A673 (cell line): ENCODE measurements around the gene GABRB3. TPM values are rescaled to one million over a fixed set of nuclear protein-coding genes. Genes with fewer than 3 reads are reported as not detected.

Source experiments
- BruUV-seq: library from RNA; stranded (reverse); fragments of 400-500 nt; replicated peaks from 2 replicates; lab custom pipeline; 2021; lab: Mats Ljungman, UMichigan
- CTCF ChIA-PET: fragments of 300-600 bp; sonication (Branson Sonifier 250); formaldehyde crosslinking; loops from one replicate; lab custom pipeline; 2022; ENCODE audit warnings: antibody characterized with exemption; lab: Charles Lee
- POLR2A ChIA-PET: fragments of 300-600 bp; sonication (Branson Sonifier 250); formaldehyde crosslinking; loops from one replicate; lab custom pipeline; 2022; ENCODE audit warnings: antibody characterized with exemption; ENCODE audit not compliant: low non-redundant PET; lab: Charles Lee
- DNase-seq: peaks from one replicate; pipeline ENCODE4 v3.0.0-alpha.2; 2015; ENCODE audit warnings: low spot score
- H3K27ac ChIP-seq: fragments of 200-600 bp; sonication (generic); 2 replicates; pipeline ENCODE4 v1.5.1; 2016; ENCODE audit warnings: mixed run types, low read depth, mild to moderate bottlenecking, mixed read lengths, antibody characterized with exemption, low read length; ENCODE audit not compliant: poor library complexity, severe bottlenecking
- H3K27me3 ChIP-seq: fragments of 200-600 bp; sonication (generic); replicated peaks from 2 replicates; pipeline ENCODE4 v1.6.1; 2017; ENCODE audit warnings: mixed run types, low read depth, mild to moderate bottlenecking, mixed read lengths, antibody characterized with exemption, low read length; ENCODE audit not compliant: insufficient read depth, poor library complexity
- H3K36me3 ChIP-seq: fragments of 200-600 bp; sonication (generic); 2 replicates; pipeline ENCODE4 v1.6.1; 2016; ENCODE audit warnings: mixed run types, mild to moderate bottlenecking, mixed read lengths, antibody characterized with exemption, low read length; ENCODE audit not compliant: insufficient read depth, poor library complexity, severe bottlenecking
- H3K4me1 ChIP-seq: fragments of 200-600 bp; sonication (generic); 2 replicates; pipeline ENCODE4 v1.6.1; 2017; ENCODE audit warnings: mixed run types, mild to moderate bottlenecking, mixed read lengths, antibody characterized with exemption, low read length; ENCODE audit not compliant: insufficient read depth, poor library complexity, severe bottlenecking
- H3K4me3 ChIP-seq: fragments of 200-600 bp; sonication (generic); 2 replicates; pipeline ENCODE4 v1.5.1; 2016; ENCODE audit warnings: low read depth, mixed run types, mild to moderate bottlenecking, mixed read lengths, low read length; ENCODE audit not compliant: poor library complexity, severe bottlenecking
- H3K9me3 ChIP-seq: fragments of 200-600 bp; sonication (generic); 2 replicates; pipeline ENCODE4 v1.6.1; 2016; ENCODE audit warnings: mixed run types, low read depth, mild to moderate bottlenecking, mixed read lengths, antibody characterized with exemption, low read length; ENCODE audit not compliant: poor library complexity, severe bottlenecking
- EZH2 ChIP-seq: fragments of 200-600 bp; sonication (generic); IDR thresholded peaks from 2 replicates; pipeline ENCODE4 v1.6.1; 2017; ENCODE audit warnings: borderline replicate concordance, low read depth, mild to moderate bottlenecking, mixed read lengths, antibody characterized with exemption, low read length; ENCODE audit not compliant: poor library complexity, severe bottlenecking
- intact Hi-C: fragments of 100-400 bp; cut with micrococcal nuclease; formaldehyde crosslinking; loops from one replicate; pipeline ENCODE4 v1.10.0; 2022; ENCODE audit not compliant: unreplicated experiment
- total RNA-seq: library from RNA; stranded (reverse); gene quantifications from 2 replicates; pipeline ENCODE4 v1.2.3, GENCODE V29; 2021
- TF ChIP-seq, protein P1 (sequence below): fragments of 300-800, 200-600 bp; sonication (generic); conservative IDR thresholded peaks from 2 replicates; pipeline ENCODE4 v1.5.1; 2017; ENCODE audit warnings: low read depth, mild to moderate bottlenecking, antibody characterized with exemption, low read length, moderate library complexity, mixed read lengths

GABRB3 gene
- total RNA-seq, 1 experiment from 2014 or later, result not detected

- no peaks in the 10 kb centered on the region for H3K4me1 ChIP-seq
- ChIA-PET CTCF (no interaction called here), POLR2A (no interaction called here)
- H3K9me3 ChIP-seq, result peaks cover 39% of the 10 kb centered on the region
- intact Hi-C loops, result no loop called here
- H3K36me3 ChIP-seq, result no peaks in the 10 kb centered on the region
- H3K27ac ChIP-seq, result no peak overlapping the region
- DNase-seq, result no peak
- TF ChIP-seq EZH2, result no peak
- TF ChIP-seq, protein P1, sequence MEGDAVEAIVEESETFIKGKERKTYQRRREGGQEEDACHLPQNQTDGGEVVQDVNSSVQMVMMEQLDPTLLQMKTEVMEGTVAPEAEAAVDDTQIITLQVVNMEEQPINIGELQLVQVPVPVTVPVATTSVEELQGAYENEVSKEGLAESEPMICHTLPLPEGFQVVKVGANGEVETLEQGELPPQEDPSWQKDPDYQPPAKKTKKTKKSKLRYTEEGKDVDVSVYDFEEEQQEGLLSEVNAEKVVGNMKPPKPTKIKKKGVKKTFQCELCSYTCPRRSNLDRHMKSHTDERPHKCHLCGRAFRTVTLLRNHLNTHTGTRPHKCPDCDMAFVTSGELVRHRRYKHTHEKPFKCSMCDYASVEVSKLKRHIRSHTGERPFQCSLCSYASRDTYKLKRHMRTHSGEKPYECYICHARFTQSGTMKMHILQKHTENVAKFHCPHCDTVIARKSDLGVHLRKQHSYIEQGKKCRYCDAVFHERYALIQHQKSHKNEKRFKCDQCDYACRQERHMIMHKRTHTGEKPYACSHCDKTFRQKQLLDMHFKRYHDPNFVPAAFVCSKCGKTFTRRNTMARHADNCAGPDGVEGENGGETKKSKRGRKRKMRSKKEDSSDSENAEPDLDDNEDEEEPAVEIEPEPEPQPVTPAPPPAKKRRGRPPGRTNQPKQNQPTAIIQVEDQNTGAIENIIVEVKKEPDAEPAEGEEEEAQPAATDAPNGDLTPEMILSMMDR, result no peak
- BruUV-seq, result no TSS peak
- H3K27me3 ChIP-seq, result no peaks in the 10 kb centered on the region
- H3K4me3 ChIP-seq, result no peak overlapping the region
These were observed 111.8 kb downstream of the GABRB3 start for GRCh38 chr15:26661107-26661506.

- Histone ChIP-seq H3K9me3 (peaks cover 39% of the 10 kb centered on the region), H3K4me1 (no peaks in the 10 kb centered on the region), H3K27me3 (no peaks in the 10 kb centered on the region), H3K27ac (no peak overlapping the region), H3K36me3 (no peaks in the 10 kb centered on the region), H3K4me3 (no peak overlapping the region)
- ChIA-PET CTCF (no interaction called here), POLR2A (no interaction called here)
- TF ChIP-seq EZH2, result no peak
- TF ChIP-seq, protein P1, result no peak
- intact Hi-C loops, result no loop called here
- no peak for DNase-seq
- no TSS peak for BruUV-seq
These were observed 112.6 kb downstream of the GABRB3 start for GRCh38 chr15:26660241-26660640.

GRCh38 chr15:26658290-26658689, 114.6 kb downstream of the GABRB3 start:
- no TSS peak for BruUV-seq
- Histone ChIP-seq H3K4me3 (no peak overlapping the region), H3K36me3 (no peaks in the 10 kb centered on the region), H3K4me1 (no peaks in the 10 kb centered on the region), H3K27ac (no peak overlapping the region), H3K27me3 (no peaks in the 10 kb centered on the region), H3K9me3 (peaks cover 45% of the 10 kb centered on the region)
- ChIA-PET POLR2A (no interaction called here), CTCF (no interaction called here)
- intact Hi-C loops, result no loop called here
- DNase-seq, result no peak
- TF ChIP-seq EZH2, result no peak
- TF ChIP-seq, protein P1, result no peak
